ENCODE results near the gene RNF214. TPM values are rescaled to one million over a fixed set of nuclear protein-coding genes. Genes with fewer than 3 reads are reported as not detected.

The RNF214 gene
- total RNA-seq, 1 donor from 2014 or later = 5.8 TPM

DNA sequence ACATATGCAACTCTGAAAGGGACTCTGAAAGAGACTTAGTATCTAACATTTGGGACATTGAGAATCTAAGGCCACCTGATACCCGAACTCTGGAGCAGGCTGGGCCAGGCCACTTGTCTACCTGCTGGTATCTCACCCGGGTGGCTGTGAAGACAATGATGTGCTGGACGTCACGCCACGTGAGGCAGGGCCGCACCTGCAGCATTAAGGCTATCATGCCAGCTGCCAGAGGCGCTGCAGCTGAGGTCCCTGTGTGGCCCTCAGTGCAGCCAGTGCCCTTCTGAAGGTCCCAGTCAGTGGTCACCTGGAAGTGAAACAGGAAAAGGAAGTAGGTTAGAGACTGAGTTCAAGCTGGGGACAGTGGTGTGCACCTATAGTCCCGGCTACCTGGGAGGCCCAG is 13.0 kb upstream of the RNF214 start:
- FAIRE-seq (no peak), DNase-seq (ENCODE audit: low read depth) (no peak)
- Histone ChIP-seq H3K4me3 (ENCODE audit: low read depth, low read length) (no peak overlapping the region), H3K36me3 (ENCODE audit: control insufficient read depth, insufficient read depth, low read length) (peaks cover 44% of the 10 kb centered on the region), H3K27me3 (ENCODE audit: control insufficient read depth, insufficient read depth, low read length) (no peaks in the 10 kb centered on the region)
- no peak for TF ChIP-seq CTCF (IDR thresholded peaks at IDR 0.05; ENCODE audit: insufficient read depth, low read length, severe bottlenecking)

- DNase-seq (ENCODE audit: low read depth) = no peak
Observed at GRCh38 chr11:117219995-117220394, 12.5 kb upstream of the RNF214 start.

GRCh38 chr11:117220568-117220967 is 11.9 kb upstream of the RNF214 start:
- no peaks in the 10 kb centered on the region for H3K27me3 ChIP-seq (ENCODE audit: control insufficient read depth, insufficient read depth, low read length)
- peaks cover 45% of the 10 kb centered on the region for H3K36me3 ChIP-seq (ENCODE audit: control insufficient read depth, insufficient read depth, low read length)
- no peak for FAIRE-seq
- TF ChIP-seq CTCF (IDR thresholded peaks at IDR 0.05; ENCODE audit: insufficient read depth, low read length, severe bottlenecking) = no peak
- DNase-seq (ENCODE audit: low read depth) = no peak
- no peak overlapping the region for H3K4me3 ChIP-seq (ENCODE audit: low read depth, low read length)

More at GRCh38 chr11:117219995-117220394, 12.5 kb upstream of the RNF214 start:
- peaks cover 45% of the 10 kb centered on the region for H3K36me3 ChIP-seq (ENCODE audit: control insufficient read depth, insufficient read depth, low read length)
- no peak for FAIRE-seq
- no peak overlapping the region for H3K4me3 ChIP-seq (ENCODE audit: low read depth, low read length)
- no peak for TF ChIP-seq CTCF (IDR thresholded peaks at IDR 0.05; ENCODE audit: insufficient read depth, low read length, severe bottlenecking)
- H3K27me3 ChIP-seq (ENCODE audit: control insufficient read depth, insufficient read depth, low read length) = no peaks in the 10 kb centered on the region

GRCh38 chr11:117220999-117221774 is 11.3 kb upstream of the RNF214 start:
- Histone ChIP-seq H3K4me3 (ENCODE audit: low read depth, low read length) (no peak overlapping the region), H3K27me3 (ENCODE audit: control insufficient read depth, insufficient read depth, low read length) (no peaks in the 10 kb centered on the region), H3K36me3 (ENCODE audit: control insufficient read depth, insufficient read depth, low read length) (peaks cover 49% of the 10 kb centered on the region)
- FAIRE-seq (peak; percentile 43), DNase-seq (ENCODE audit: low read depth) (no peak)
- no peak for TF ChIP-seq CTCF (IDR thresholded peaks at IDR 0.05; ENCODE audit: insufficient read depth, low read length, severe bottlenecking)

- FAIRE-seq (peak; percentile 23), DNase-seq (ENCODE audit: low read depth) (peak; percentile 27)
- no peak for TF ChIP-seq CTCF (IDR thresholded peaks at IDR 0.05; ENCODE audit: insufficient read depth, low read length, severe bottlenecking)
- Histone ChIP-seq H3K36me3 (ENCODE audit: control insufficient read depth, insufficient read depth, low read length) (peaks cover 50% of the 10 kb centered on the region), H3K27me3 (ENCODE audit: control insufficient read depth, insufficient read depth, low read length) (no peaks in the 10 kb centered on the region), H3K4me3 (ENCODE audit: low read depth, low read length) (no peak overlapping the region)
Observed at GRCh38 chr11:117221775-117222517, 10.5 kb upstream of the RNF214 start.
